NK-92 (cell line): Measurements from ENCODE around the gene GGA1.

ENCODE experiments used
- DNase-seq: peaks from one replicate; lab custom pipeline; 2025; ENCODE audit not compliant: unreplicated experiment; lab: John Stamatoyannopoulos, UW

Gene GGA1

GRCh38 chr22:37627121-37627520 is 18.5 kb downstream of the GGA1 start:
- DNase-seq = no peak

GRCh38 chr22:37627545-37627944 is 18.9 kb downstream of the GGA1 start:
- no peak for DNase-seq

DNA sequence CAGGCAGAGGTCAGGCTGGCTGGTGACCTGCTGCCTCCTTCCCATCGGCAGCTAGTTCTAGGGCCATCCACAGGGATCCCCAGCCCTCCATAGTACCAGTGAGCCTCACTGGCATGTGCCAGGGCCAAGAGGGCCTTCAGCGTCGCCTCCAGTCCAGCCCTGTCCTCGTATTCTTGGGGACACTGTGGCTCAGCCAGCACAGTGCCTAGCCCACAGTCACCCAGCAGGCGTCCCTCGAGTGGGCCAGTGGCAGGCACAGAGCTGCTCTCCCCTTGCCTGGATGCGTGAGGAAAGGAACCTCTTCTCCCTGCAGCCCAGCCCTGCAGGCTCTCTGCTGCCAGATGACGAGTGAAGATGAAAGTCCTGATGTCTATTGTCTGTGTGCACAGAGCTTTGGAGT is 20.2 kb downstream of the GGA1 start:
- DNase-seq = no peak

DNA sequence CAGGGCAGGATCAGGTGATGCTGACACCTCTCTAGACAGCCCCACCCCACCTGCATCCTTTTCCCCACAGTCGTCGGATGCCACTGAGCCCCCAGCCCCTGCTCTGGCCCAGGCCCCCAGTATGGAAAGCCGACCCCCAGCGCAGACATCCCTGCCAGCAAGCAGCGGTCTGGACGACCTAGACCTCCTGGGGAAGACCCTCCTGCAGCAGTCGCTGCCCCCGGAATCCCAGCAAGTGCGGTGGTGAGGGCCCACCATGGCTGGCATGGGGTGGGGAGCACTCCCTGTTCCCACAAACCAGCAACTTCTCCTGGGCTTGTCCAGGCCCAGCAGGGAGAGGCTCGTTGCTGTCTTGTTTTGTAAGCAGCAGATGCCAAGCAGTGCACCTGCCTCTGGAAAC is 21.3 kb downstream of the GGA1 start:
- DNase-seq = no peak

- no peak for DNase-seq
Measured at GRCh38 chr22:37630839-37631435, 22.3 kb downstream of the GGA1 start.

GRCh38 chr22:37631448-37632173 is 23.0 kb downstream of the GGA1 start:
- DNase-seq = no peak

DNA sequence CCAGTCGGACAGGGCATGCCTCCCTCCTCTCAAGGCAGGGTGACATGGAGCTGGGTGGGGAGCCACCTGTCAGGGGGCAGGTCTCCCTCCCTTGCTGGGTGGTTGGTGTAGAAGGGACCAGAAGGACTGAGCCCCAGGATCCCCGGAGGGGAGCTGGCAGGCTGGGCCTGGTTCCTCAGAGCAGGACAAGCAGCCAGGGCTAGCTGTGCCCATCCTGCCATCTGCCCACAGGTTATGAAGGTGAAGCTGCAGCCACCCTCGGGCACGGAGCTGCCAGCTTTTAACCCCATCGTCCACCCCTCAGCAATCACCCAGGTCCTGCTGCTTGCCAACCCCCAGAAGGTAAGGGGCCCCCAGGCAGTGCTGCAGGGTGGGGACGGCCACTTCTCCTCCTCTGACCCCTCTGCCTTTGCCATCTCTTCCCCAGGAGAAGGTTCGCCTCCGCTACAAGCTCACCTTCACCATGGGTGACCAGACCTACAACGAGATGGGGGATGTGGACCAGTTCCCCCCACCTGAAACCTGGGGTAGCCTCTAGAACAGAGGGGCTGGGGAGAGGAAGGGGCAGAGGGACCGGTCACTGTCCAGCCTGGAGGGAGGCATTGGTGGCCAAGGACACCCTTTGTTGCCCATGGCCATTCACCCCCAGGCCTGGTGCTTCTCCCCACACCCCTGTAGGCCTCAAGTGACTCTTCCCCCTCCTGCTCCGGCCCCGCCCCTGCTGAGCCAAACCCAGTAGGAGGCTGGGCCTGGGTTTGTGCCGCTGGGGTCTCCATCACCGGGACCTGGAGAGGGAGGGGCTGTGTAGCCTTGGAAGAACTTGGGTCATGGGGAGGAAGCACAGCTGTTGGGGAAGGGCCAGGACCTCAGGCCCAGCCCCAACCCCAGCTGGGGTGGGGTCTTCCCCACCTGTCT is 23.8 kb downstream of the GGA1 start:
- no peak for DNase-seq

GRCh38 chr22:37633089-37633624 is 24.5 kb downstream of the GGA1 start:
- no peak for DNase-seq

- DNase-seq = no peak
Measured at GRCh38 chr22:37633625-37634416, 25.2 kb downstream of the GGA1 start.

GRCh38 chr22:37634417-37634924 is 25.8 kb downstream of the GGA1 start:
- no peak for DNase-seq

DNA sequence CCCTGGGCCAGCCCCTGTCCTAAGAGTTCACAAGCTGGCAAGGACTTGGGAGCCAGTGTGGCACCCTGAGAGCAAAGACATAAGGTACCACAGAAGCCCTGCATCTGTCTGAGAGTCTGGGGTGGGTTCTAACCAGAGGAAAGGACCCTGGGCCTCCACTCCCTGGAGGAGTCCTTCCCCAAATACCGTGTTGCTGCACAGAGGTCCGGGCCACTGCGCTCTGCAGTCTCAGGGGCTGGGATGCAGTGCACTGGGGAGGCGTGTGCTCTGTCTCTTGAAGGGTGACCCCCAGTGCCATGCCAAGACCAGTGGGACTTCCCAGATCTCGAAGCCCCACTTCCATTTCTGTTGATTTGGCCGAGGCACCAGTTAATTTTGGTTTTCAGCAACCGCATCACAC is 26.5 kb downstream of the GGA1 start:
- no peak for DNase-seq

GRCh38 chr22:37636186-37636948 is 27.7 kb downstream of the GGA1 start:
- DNase-seq = no peak

DNA sequence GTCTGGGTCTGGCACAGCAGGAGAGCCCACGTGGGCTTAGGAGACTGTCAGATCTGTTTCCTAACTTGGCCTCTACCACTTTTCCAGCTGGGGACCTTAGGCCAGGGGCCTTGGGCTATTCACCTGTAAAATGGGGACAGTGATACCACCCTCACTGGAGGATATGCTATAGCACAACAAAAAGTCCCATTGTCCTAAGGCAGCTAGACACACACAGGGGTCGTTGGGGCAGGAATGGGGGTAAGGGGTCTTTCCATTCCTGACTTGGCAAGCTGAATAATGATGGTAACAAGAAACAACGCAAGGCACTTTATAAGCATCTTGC is 28.3 kb downstream of the GGA1 start:
- no peak for DNase-seq

GRCh38 chr22:37638391-37639069 is 29.9 kb downstream of the GGA1 start:
- no peak for DNase-seq

DNA sequence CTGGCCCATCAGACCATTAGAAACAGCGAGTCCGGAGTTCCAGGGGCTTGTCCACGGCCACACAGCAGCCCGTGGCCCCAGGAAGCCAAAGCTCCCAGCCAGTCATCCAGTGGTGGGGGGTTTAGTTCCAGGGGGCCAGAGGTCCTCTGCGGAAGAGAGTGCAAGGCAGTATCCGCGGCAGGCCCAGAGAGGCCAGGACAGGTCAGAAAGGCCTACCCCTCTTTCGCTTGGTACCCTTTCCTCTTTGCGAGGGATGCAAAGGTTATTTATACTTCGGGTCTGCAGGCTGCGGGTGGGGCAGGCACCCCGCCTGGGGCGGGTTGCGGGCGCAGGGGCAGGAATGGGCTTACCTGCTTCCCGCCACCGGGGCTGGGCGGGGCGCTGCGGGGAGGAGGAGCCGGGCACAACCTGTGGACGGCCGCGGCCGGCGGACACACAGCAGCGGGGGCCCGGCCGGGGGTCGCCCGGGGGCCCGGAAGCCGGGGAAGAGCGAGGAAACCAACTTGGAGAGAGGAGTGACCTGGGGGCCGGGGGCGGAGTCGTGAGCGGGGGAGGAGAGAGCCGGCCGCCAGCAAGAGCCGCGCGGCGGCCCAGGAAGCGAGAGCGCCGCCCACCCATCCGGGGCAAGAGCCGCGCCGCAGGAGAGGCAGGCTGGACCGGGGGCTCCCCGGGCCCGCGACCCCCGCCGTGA is 30.6 kb downstream of the GGA1 start, which contains the start of gene SH3BP1:
TSS of gene SH3BP1 (plus strand) at position 600 of the 691 bp plus-strand sequence. CDS start 119 bp downstream, outside the sequence.
- no peak for DNase-seq

DNA sequence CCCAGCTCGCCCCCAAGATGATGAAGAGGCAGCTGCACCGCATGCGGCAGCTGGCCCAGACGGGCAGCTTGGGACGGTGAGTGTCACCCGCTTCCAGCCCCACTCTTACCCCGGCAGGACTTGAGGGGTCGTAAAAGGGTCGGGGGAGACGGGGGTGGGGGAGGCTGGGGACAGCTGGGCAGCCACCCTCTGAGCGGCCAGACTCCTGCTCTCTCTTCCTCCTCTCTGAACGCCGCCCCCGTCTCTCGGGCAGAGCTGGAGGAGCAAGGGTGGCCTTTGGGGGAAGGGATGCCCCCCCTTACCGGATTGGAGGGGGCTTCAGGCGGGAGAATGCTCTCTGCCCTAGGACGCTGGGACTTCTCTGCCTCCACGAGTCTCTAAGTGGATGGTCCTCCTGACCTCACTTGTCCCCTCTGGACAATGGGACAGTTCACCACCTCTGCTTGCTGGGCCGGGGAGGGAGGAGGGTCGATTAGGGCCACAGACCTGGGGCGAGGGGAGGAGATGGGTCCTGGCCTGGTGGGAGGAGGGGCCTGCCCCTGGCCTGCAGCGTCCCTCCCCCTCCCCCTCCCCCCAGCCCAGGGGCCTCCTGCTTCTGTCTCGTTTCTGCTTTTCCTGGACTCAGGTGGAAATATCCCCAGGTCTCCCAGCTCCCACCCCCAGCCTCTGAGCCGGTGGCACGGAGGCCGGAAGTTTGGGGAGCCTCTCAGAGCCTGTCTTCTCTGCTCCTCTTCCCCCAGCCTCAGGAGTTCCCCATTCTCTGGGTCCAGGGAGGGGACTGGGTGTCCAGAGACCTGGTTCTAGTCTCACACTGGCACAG is 31.3 kb downstream of the GGA1 start:
- no peak for DNase-seq

- DNase-seq = no peak
Measured at GRCh38 chr22:37640591-37641560, 32.2 kb downstream of the GGA1 start.
